ENCODE results near the gene AIF1L. TPM values are rescaled to one million over a fixed set of nuclear protein-coding genes. Genes with fewer than 3 reads are reported as not detected.

Gene AIF1L
- polyA plus RNA-seq, 3 donors, result not detected

- Mint-ChIP-seq H3K4me3 (no peak overlapping the region), H3K27me3 (ENCODE audit: low read depth in 3 of 3) (no peaks in the 10 kb centered on the region), H3K27ac (no peak overlapping the region), H3K4me1 (no peaks in the 10 kb centered on the region), H3K9me3 (no peaks in the 10 kb centered on the region), H3K36me3 (peaks cover 79 to 90% of the 10 kb centered on the region in 2 donors)
- DNase-seq, result no peak
- H3K9ac ChIP-seq (ENCODE audit: insufficient read depth, low read length, poor library complexity, severe bottlenecking), result no peak overlapping the region
- H3K4me3 ChIP-seq (replicated peaks in 1 of 3; ENCODE audit: low read depth in 2 of 3, low read length in 3 of 3), result no peak overlapping the region
- 100% methylated on average over 1 of the region's 4 CpGs for WGBS (ENCODE audit: insufficient coverage)
- no peak overlapping the region for H3K27ac ChIP-seq (ENCODE audit: low read depth in 1 of 2, low read length in 2 of 2)
- H3K9me3 ChIP-seq (replicated peaks in 1 of 2; ENCODE audit: control insufficient read depth in 1 of 2, insufficient read depth in 1 of 2, low read length in 2 of 2), result no peaks in the 10 kb centered on the region
- H3K4me2 ChIP-seq (replicated peaks; ENCODE audit: extremely low read depth, low read length, poor library complexity, severe bottlenecking), result no peak overlapping the region
- H3K36me3 ChIP-seq (replicated peaks in 1 of 2; ENCODE audit: control insufficient read depth in 1 of 2, insufficient read depth in 2 of 2, low read length in 2 of 2), result peaks cover 75 to 98% of the 10 kb centered on the region in 2 donors
- no peaks in the 10 kb centered on the region for H3K27me3 ChIP-seq (ENCODE audit: control insufficient read depth in 2 of 2, insufficient read depth in 2 of 2, low read length in 2 of 2)
- no peak for TF ChIP-seq CTCF (IDR thresholded peaks at IDR 0.05)
- intact Hi-C loops (cut with micrococcal nuclease), result no loop called here
- peaks cover 5% of the 10 kb centered on the region for H4K20me1 ChIP-seq (ENCODE audit: insufficient read depth, low read length)
- no peaks in the 10 kb centered on the region for H3K4me1 ChIP-seq (ENCODE audit: control insufficient read depth in 1 of 2, insufficient read depth in 2 of 2, low read length in 2 of 2)
- no peak overlapping the region for H2AFZ ChIP-seq (ENCODE audit: insufficient read depth, low read depth, low read length, poor library complexity, severe bottlenecking)
- H3K79me2 ChIP-seq (ENCODE audit: insufficient read depth, low read length), result no peaks in the 10 kb centered on the region
Observed at GRCh38 chr9:131162886-131163285, 66.6 kb downstream of the AIF1L start.

GRCh38 chr9:131165523-131165922, 69.2 kb downstream of the AIF1L start:
- Mint-ChIP-seq H3K4me3 (no peak overlapping the region), H3K27me3 (ENCODE audit: low read depth in 3 of 3) (no peaks in the 10 kb centered on the region), H3K9me3 (no peaks in the 10 kb centered on the region), H3K27ac (peak overlapping the region in 1 of 7 donors; percentile 21), H3K36me3 (peaks cover 76 to 89% of the 10 kb centered on the region in 2 donors), H3K4me1 (no peaks in the 10 kb centered on the region)
- H3K27ac ChIP-seq (ENCODE audit: low read depth in 1 of 2, low read length in 2 of 2), result no peak overlapping the region
- TF ChIP-seq CTCF (IDR thresholded peaks at IDR 0.05), result no peak
- no peak for DNase-seq
- H4K20me1 ChIP-seq (ENCODE audit: insufficient read depth, low read length), result peaks cover 5% of the 10 kb centered on the region
- H3K36me3 ChIP-seq (replicated peaks in 1 of 2; ENCODE audit: control insufficient read depth in 1 of 2, insufficient read depth in 2 of 2, low read length in 2 of 2), result peaks cover 61 to 97% of the 10 kb centered on the region in 2 donors
- no peaks in the 10 kb centered on the region for H3K4me1 ChIP-seq (ENCODE audit: control insufficient read depth in 1 of 2, insufficient read depth in 2 of 2, low read length in 2 of 2)
- no peaks in the 10 kb centered on the region for H3K9me3 ChIP-seq (replicated peaks in 1 of 2; ENCODE audit: control insufficient read depth in 1 of 2, insufficient read depth in 1 of 2, low read length in 2 of 2)
- H3K79me2 ChIP-seq (ENCODE audit: insufficient read depth, low read length), result no peaks in the 10 kb centered on the region
- no peak overlapping the region for H3K9ac ChIP-seq (ENCODE audit: insufficient read depth, low read length, poor library complexity, severe bottlenecking)
- H3K27me3 ChIP-seq (ENCODE audit: control insufficient read depth in 2 of 2, insufficient read depth in 2 of 2, low read length in 2 of 2), result no peaks in the 10 kb centered on the region
- intact Hi-C loops (cut with micrococcal nuclease), result no loop called here
- no peak overlapping the region for H3K4me2 ChIP-seq (replicated peaks; ENCODE audit: extremely low read depth, low read length, poor library complexity, severe bottlenecking)
- H2AFZ ChIP-seq (ENCODE audit: insufficient read depth, low read depth, low read length, poor library complexity, severe bottlenecking), result no peak overlapping the region
- no peak overlapping the region for H3K4me3 ChIP-seq (replicated peaks in 1 of 3; ENCODE audit: low read depth in 2 of 3, low read length in 3 of 3)
